HG03354 (cell line): ENCODE results near the gene INPP5A.

ENCODE experiments used
- ATAC-seq: cut with Tn5 transposase; IDR thresholded peaks from one replicate; pipeline ENCODE4 v1.9.1; 2021; ENCODE audit warnings: mild to moderate bottlenecking; ENCODE audit not compliant: unreplicated experiment, poor library complexity, severe bottlenecking

The INPP5A gene

DNA sequence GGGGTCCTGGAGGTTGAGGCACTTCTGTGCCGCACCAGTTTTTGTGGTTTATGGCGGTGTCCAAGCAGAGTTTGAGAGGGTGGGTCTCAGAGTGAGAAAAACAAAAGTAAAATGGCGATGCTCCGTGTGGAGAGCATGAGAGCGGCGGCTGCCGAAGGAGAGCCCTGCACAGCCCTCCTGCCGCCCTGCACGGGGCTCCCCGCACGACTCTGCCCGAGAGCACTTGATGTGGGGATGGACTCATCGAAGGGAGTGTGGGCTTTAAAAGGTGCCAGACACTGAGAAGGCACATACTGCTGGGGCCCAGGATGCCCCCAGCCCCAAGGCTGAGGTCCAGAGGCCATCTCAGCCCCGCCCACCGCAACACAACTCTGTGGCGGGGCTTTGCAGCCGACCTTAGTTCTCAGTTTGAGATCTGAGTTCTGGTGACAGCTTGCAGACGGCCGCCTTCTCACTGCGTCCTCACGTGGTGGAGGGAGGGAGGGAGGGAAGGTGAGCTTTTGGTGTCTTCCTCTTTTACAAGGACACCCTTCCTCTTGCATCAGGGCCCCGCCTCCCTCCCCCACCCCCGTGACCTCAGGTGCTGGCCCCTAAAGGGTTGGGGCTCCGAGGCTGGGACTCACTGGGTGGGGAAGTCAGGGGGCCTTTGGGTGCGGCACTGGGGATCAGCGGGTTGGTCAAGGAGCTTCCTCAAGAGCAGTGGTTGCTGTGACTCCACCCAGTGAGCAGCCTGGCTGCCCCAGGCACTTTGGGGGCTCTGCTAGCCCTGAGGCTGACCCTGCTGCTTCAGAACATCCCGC, 179.3 kb downstream of the INPP5A start:
- ATAC-seq, result no peak

DNA sequence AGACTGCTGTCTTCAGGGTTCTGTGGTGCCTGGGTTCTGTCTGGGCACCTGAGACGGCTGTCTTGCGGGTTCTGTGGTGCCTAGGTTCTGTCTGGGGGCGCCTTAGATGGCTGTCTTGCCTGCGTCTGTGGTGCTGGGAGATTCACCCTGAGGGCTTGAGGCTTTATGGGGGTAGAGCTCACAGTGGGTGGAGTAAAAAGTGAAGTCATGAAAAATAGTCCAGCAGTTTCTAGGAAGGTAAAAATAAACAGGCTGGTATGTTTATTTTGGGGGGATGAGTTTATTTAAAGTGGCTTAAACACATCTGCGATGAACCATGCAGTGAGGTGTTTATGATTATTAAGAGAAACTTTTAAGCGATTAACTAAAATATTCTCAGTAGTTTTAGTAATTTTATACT, 184.1 kb downstream of the INPP5A start:
- ATAC-seq, result no peak

- ATAC-seq, result no peak
Observed at GRCh38 chr10:132722394-132723329, 185.1 kb downstream of the INPP5A start.

DNA sequence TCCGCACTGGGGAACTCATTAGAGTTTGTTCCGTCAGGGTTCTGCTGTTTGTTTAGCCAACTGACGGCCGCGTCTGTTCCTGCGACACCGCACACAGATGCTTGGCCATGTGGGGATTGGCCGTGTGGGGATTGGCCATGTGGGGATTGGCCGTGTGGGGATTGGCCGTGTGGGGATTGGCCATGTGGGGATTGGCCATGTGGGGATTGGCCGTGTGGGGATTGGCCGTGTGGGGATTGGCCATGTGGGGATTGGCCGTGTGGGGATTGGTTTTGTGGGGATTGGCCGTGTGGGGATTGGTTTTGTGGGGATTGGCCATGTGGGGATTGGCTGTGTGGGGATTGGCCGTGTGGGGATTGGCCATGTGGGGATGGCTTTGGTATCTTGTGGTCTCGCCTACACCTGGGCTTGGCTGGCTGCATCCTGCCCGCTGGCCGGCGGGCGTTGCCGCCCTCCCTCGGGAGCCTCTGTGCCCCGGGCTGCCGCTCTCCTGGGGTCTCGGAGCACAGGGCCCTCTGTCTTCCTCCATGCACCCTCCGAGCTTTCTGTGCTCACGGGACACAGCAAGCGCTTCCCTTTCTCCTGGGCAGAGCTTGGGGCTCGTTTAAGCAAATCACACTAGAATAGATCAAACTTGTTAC, 185.9 kb downstream of the INPP5A start:
- ATAC-seq, result no peak

DNA sequence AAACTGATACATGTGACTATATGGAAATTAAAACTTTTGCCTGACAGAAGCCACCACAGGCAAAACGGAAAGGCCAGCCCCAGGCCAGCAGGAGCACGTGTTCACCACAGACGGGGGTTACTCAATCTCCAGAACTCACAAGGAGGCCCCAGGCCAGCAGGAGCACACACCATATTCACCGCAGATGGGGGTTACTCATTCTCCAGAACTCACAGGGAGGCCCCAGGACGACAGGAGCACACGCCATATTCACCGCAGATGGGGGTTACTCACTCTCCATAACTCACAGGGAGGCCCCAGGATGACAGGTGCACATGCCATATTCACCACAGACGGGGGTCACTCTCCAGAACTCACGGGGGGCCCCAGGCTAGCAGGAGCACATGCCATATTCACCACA, 186.9 kb downstream of the INPP5A start:
- ATAC-seq, result no peak

DNA sequence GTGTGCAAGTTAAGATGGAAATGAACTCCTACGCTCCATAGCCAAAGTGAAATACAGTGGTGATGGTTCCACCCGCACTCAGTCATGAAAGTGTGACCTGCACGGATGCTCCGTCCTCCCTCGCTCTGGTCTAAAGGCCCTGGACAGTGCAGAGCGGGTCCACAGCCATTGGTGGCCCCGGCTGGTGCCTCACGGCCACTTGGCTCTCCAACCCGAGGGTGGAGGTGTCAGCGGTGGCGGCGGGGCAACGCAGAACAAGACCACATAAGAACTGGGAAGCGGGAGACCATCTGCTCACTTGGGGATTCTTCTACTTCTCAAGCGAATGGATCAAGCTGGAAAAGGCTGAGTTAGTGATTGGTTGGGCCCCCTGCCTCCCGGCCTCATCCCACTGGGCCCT, 187.6 kb downstream of the INPP5A start:
- ATAC-seq, result no peak

- ATAC-seq, result no peak
Observed at GRCh38 chr10:132726194-132726593, 188.6 kb downstream of the INPP5A start.

- no peak for ATAC-seq
Observed at GRCh38 chr10:132726951-132727350, 189.4 kb downstream of the INPP5A start.

DNA sequence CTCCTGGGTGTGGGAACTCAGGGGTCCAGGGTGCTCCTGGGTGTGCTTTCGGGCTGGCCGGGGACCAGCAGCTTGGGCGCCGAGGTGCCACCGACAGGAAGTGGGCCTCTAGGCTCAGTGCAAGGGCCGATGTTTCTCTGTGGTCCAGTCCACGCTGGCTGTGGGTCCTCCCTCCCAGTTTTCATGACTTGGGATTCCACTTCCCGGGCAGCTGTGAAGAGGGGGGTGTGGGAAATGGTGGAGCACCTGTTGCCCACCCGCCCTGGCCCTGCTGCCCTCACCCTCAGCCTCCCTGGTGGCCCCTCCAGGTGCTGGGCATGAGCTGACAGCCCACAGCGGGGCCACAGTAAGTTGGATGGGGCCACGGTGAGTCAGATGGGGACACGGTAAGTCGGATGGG, 189.8 kb downstream of the INPP5A start:
- no peak for ATAC-seq

DNA sequence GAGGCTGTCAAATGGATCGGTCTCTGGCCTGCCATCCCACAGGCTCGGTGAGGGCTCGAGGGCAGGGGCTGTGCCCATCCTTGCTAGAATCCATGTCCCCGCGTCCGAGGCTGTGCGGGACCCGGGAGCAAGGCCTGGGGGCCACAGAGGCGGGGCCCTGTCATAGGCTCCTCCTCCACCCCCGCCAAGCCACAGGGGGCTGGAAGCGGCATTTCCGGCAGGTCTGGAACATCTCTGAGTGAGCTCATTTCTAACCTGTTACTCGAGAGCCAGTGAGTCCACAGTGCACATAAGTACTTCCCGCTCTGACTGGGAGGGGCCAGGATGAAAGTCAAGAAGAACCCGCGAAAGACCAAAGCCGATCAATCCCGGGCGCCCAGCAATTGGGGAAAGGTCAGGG, 190.7 kb downstream of the INPP5A start:
- ATAC-seq, result no peak

DNA sequence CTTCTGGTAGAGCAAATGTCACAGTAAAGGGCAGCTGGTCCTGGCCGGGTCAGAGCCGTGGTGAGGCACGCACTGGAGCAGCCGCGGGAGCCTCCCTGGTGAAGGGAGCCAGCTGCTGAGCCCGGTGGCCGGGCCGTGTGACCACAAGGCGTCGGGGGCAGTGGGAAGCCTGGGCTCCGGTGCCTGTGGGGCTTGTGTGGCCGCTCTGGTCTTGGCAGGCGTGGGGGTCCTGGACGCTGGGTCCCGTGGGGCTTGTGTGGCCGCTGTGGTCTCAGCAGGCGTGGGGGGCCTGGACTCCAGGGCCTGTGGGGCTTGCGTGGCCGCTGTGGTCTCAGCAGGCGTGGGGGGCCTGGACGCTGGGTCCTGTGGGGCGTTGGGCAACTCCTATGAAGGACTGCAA, 191.2 kb downstream of the INPP5A start:
- ATAC-seq, result no peak

- no peak for ATAC-seq
Observed at GRCh38 chr10:132729810-132730572, 192.4 kb downstream of the INPP5A start.

DNA sequence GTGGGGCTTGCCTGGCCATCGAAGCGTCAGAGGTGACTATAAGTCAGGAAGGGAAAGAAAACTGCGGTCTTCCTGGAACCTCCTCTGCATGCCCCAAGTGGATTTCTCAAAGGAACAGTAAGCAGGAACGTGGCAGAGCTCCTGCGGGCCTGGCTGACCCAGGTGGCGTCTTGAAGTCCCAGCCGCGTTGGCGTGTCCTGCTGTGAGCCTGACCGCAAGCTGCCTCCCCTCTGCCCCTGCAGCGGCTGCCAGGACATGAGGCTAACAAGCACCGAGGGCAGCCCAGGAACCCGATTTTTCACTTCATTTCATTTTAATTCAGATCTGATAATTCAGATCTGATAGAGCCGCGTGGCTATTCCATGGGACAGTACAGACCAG, 193.0 kb downstream of the INPP5A start:
- ATAC-seq, result no peak

- ATAC-seq, result no peak
Observed at GRCh38 chr10:132732518-132732917, 194.9 kb downstream of the INPP5A start.

DNA sequence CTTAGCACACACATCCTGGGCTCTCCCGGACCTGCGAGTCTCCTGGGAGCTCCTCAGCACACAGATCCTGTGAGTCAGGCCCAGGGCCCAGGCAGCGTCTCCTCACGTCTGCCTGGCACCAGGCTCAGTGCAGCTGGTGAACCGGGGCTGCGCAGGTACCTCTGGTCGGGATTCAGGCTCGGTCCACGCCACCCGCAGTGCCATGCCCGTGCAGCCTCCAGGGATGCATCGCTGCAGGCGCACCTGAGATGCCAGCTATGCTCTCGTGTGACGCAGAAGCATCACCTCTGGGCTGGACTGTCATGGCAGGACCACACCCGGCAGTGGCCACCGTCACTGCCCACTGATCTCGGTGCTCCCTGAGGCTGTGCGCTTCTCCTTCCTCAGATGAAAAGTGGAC, 196.3 kb downstream of the INPP5A start:
- ATAC-seq, result no peak

- ATAC-seq, result no peak
Observed at GRCh38 chr10:132735341-132735775, 197.8 kb downstream of the INPP5A start.

DNA sequence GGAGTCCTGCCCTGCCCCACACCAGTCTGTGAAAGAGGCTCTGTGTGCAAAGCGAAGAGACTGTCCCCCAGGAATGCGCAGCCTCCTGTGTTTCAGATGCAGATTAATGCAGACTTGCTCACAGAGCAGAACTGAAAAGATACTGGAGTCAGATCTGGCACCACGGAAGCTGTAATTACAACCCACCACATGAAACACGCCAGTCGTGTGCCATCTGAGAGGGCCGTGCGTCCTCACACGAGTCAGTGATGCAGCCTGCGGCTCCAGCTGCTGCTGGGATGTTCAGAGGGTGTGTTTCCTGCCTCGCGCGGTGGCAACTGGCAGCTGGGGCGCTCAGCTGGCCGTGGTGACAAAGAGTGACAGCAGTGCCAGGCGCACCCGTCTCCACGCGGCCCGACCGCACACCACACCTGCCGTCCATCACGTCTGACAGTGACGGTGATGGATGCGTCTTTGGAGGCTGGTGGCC, 198.4 kb downstream of the INPP5A start:
- no peak for ATAC-seq

- no peak for ATAC-seq
Observed at GRCh38 chr10:132737390-132738048, 199.9 kb downstream of the INPP5A start.
